ENCODE results near the gene SPPL2A.

Gene SPPL2A

GRCh38 chr15:50685191-50685975 lies 80.1 kb downstream of the SPPL2A start:
- DNase-seq: no peak

DNA sequence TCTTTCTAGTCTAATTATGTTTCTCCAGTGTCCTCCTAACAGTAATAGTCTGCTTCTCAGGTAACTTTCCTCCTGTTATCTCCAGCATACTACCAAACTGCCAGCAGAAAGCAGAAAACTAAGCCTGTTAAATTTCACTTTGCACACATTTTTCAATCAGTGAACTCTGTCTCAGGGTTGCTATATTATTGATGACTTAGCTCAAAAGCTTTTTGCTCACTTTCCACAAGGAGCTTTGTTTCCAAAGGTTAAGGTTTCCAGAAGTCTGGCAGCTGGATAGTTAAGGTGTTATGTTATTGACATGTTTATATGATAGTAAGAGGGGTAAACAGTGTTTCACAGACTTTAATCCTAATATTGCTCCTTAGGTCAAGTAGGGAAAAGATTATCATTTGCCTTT lies 84.0 kb downstream of the SPPL2A start:
- DNase-seq: no peak

DNA sequence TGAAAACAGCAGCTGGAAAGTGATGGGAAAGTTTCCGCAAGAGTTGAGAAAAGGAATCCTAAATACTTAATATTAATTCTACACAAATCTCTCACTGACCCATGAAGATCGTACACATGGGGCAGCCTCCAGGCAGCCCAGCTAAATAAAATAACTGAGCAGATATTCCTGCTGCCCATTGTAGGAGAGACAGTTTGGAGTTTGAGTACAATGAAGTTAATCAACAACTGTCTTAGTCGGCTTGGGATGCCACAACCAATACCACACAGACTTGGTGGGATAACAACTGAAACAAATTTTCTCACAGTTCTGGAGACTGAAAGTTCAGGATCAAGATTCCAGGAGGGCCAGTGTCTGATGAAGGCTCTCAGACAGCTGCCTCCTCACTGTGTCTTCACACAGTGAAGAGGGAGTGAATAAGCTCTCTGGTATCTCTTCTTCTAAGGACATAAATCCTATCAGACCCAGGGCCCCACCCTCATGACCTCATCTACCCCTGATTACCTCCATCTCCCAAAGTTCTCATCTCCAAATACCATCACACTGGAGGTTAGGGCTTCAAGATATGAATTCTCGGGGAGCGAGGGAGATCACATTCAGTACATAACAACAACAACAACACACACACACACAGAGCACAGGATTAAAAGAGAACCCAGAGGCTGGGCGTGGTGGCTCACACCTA lies 88.6 kb downstream of the SPPL2A start:
- no peak for DNase-seq

GRCh38 chr15:50675535-50676144 lies 89.9 kb downstream of the SPPL2A start:
- DNase-seq: no peak

GRCh38 chr15:50670115-50670514 lies 95.4 kb downstream of the SPPL2A start:
- DNase-seq: no peak

GRCh38 chr15:50669611-50670010 lies 95.9 kb downstream of the SPPL2A start:
- DNase-seq: no peak

GRCh38 chr15:50665938-50666337 lies 99.6 kb downstream of the SPPL2A start:
- no peak for DNase-seq

DNA sequence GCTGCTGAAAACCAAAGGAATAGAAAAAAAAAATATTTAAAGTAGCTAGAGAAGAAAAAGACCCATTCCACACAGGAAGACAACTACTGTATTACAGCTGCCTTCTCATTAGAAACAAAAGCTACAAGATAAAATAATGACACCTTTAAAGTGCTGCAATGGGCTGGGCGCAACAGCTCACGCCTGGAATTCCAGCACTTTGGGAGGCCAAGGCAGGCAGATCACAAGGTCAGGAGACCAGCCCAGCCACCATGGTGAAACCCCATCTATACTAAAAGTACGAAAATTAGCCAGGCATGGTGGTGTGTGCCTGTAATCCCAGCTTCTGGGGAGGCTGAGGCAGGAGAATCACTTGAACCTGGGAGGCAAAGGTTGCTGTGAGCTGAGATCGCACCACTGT lies 110.0 kb downstream of the SPPL2A start:
- no peak for DNase-seq

DNA sequence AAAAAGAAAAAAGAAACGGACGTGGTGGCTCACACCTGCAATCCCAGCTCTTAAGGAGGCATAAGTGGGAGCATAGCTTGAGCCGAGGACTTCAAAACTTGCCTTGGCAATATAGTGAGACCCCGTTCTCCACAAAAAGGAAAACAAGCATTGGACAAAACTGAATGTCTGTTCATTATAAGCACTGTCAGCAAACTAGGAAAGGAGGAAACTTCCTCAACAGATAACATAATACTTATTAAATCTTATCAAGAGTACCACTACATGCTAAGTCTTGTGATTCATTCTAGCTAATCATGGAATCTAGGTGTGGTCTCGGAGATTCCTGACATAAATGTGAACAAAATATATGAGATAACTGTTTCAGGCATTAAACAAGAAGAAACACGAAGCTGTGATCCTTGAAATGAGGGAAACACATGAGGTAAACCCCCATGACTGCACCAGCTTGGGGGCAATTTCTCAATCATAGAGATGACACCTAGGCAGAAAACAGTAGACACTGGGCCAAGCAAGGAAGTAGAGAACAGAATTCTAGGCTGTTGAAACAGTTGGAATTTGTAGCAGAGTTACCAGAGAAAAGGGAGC lies 112.3 kb downstream of the SPPL2A start:
- no peak for DNase-seq

- DNase-seq: no peak
Measured at GRCh38 chr15:50652671-50653070, 112.8 kb downstream of the SPPL2A start.

Measured in stimulated activated CD4-positive, alpha-beta T cell treated with anti-CD3 and anti-CD28 coated beads, Interleukin-2, amount 100 ng/mL, for 24 hours (primary cell).